H9 (cell line): ENCODE results near the gene TRMT1. TPM values are rescaled to one million over a fixed set of nuclear protein-coding genes. Genes with fewer than 3 reads are reported as not detected.

Experiments used
- DNase-seq: peaks from one replicate; pipeline ENCODE4 v3.0.0-alpha.2; 2017
- H2AFZ ChIP-seq: one replicate; pipeline ENCODE4 v1.6.1; 2013; ENCODE audit warnings: mild to moderate bottlenecking, low read length, control low read depth, moderate library complexity
- H2AK5ac ChIP-seq: 2 replicates; pipeline ENCODE4 v1.6.1; 2013; ENCODE audit warnings: low read length, control low read depth, mixed read lengths; ENCODE audit not compliant: insufficient read length
- H2BK120ac ChIP-seq: one replicate; pipeline ENCODE4 v1.6.1; 2013; ENCODE audit warnings: low read depth, mild to moderate bottlenecking, low read length, control low read depth, inconsistent platforms; ENCODE audit not compliant: poor library complexity, severe bottlenecking
- H2BK12ac ChIP-seq: 2 replicates; pipeline ENCODE4 v1.6.1; 2013; ENCODE audit warnings: low read length, control low read depth, mixed read lengths, low read depth; ENCODE audit not compliant: insufficient read length
- H2BK15ac ChIP-seq: 2 replicates; pipeline ENCODE4 v1.6.1; 2013; ENCODE audit warnings: low read depth, low read length, control low read depth
- H2BK20ac ChIP-seq: one replicate; pipeline ENCODE4 v1.6.1; 2013; ENCODE audit warnings: low read depth, mild to moderate bottlenecking, low read length, control low read depth, inconsistent platforms; ENCODE audit not compliant: poor library complexity, severe bottlenecking
- H2BK5ac ChIP-seq: 2 replicates; pipeline ENCODE4 v1.6.1; 2013; ENCODE audit warnings: low read length, control low read depth, mixed read lengths; ENCODE audit not compliant: insufficient read length
- H3K14ac ChIP-seq: 2 replicates; pipeline ENCODE4 v1.6.1; 2013; ENCODE audit warnings: low read length, control low read depth; ENCODE audit not compliant: insufficient read depth
- H3K18ac ChIP-seq: 2 replicates; pipeline ENCODE4 v1.6.1; 2013; ENCODE audit warnings: low read depth, mild to moderate bottlenecking, mixed read lengths, low read length, control low read depth; ENCODE audit not compliant: insufficient read length
- H3K23ac ChIP-seq: 2 replicates; pipeline ENCODE4 v1.6.1; 2013; ENCODE audit warnings: low read length, control low read depth, mixed read lengths, low read depth; ENCODE audit not compliant: insufficient read length
- H3K23me2 ChIP-seq: 2 replicates; pipeline ENCODE4 v1.6.1; 2013; ENCODE audit warnings: low read depth, mild to moderate bottlenecking, mixed read lengths, low read length, control low read depth; ENCODE audit not compliant: insufficient read length, poor library complexity, severe bottlenecking
- H3K27ac ChIP-seq: 2 replicates; pipeline ENCODE4 v1.5.1; 2013; ENCODE audit warnings: low read length, control low read depth, mixed read lengths, low read depth; ENCODE audit not compliant: insufficient read length
- H3K27me3 ChIP-seq: 2 replicates; pipeline ENCODE4 v1.6.1; 2013; ENCODE audit warnings: low read length, control low read depth, inconsistent platforms; ENCODE audit not compliant: insufficient read depth
- H3K4ac ChIP-seq: 2 replicates; pipeline ENCODE4 v1.6.1; 2013; ENCODE audit warnings: low read depth, mild to moderate bottlenecking, control low read depth, inconsistent platforms, low read length, moderate library complexity
- H3K4me1 ChIP-seq: 2 replicates; pipeline ENCODE4 v1.6.1; 2013; ENCODE audit warnings: low read length, control low read depth, inconsistent platforms; ENCODE audit not compliant: insufficient read depth
- H3K4me2 ChIP-seq: 2 replicates; pipeline ENCODE4 v1.6.1; 2013; ENCODE audit warnings: low read length, control low read depth, mixed read lengths; ENCODE audit not compliant: insufficient read length, insufficient read depth
- H3K56ac ChIP-seq: 2 replicates; pipeline ENCODE4 v1.6.1; 2013; ENCODE audit warnings: low read depth, mild to moderate bottlenecking, mixed read lengths, low read length, control low read depth; ENCODE audit not compliant: insufficient read length
- H3K79me1 ChIP-seq: 2 replicates; pipeline ENCODE4 v1.6.1; 2013; ENCODE audit warnings: low read depth, mild to moderate bottlenecking, moderate library complexity, low read length, control low read depth, inconsistent platforms; ENCODE audit not compliant: insufficient read depth, poor library complexity, severe bottlenecking
- H3K79me2 ChIP-seq: 2 replicates; pipeline ENCODE4 v1.6.1; 2013; ENCODE audit warnings: low read length, control low read depth, inconsistent platforms; ENCODE audit not compliant: insufficient read depth
- H3K9ac ChIP-seq: 2 replicates; pipeline ENCODE4 v1.6.1; 2013; ENCODE audit warnings: low read length, control low read depth, mixed read lengths; ENCODE audit not compliant: insufficient read length; ENCODE audit errors: extremely low read depth
- H3K9me3 ChIP-seq: one replicate; pipeline ENCODE4 v1.6.1; 2013; ENCODE audit warnings: low read depth, low read length, inconsistent platforms; ENCODE audit not compliant: control insufficient read depth
- H3T11ph ChIP-seq: one replicate; pipeline ENCODE4 v1.6.1; 2013; ENCODE audit warnings: mild to moderate bottlenecking, low read length, control low read depth, inconsistent platforms
- H4K20me1 ChIP-seq: one replicate; pipeline ENCODE4 v1.6.1; 2013; ENCODE audit not compliant: control insufficient read depth, insufficient read length, insufficient read depth
- H4K5ac ChIP-seq: 2 replicates; pipeline ENCODE4 v1.6.1; 2013; ENCODE audit warnings: low read depth, mild to moderate bottlenecking, mixed read lengths, low read length, control low read depth; ENCODE audit not compliant: insufficient read length
- H4K8ac ChIP-seq: replicated peaks from 2 replicates; pipeline ENCODE4 v1.6.1; 2013; ENCODE audit warnings: low read length, control low read depth, mixed read lengths, low read depth; ENCODE audit not compliant: insufficient read length
- H4K91ac ChIP-seq: 2 replicates; pipeline ENCODE4 v1.6.1; 2013; ENCODE audit warnings: low read depth, mild to moderate bottlenecking, moderate library complexity, mixed read lengths, low read length, control low read depth; ENCODE audit not compliant: insufficient read length
- H3K27ac Mint-ChIP-seq, 3 experiments: 2 replicates in 2 of 3; 3 replicates in 1 of 3; pipeline ENCODE4 v1.8.0; 2020 to 2021; ENCODE audit warnings: mixed read lengths in 3 of 3, mild to moderate bottlenecking in 1 of 3, moderate library complexity in 1 of 3
- H3K27me3 Mint-ChIP-seq: 2 replicates; pipeline ENCODE4 v1.8.0; 2021; ENCODE audit warnings: low read depth, mild to moderate bottlenecking, moderate library complexity, mixed read lengths
- H3K36me3 Mint-ChIP-seq, 3 experiments: 2 replicates in 2 of 3; 3 replicates in 1 of 3; pipeline ENCODE4 v1.8.0; 2020 to 2021; ENCODE audit warnings: low read depth in 3 of 3, mixed read lengths in 3 of 3; ENCODE audit not compliant: insufficient read depth in 1 of 3
- H3K4me1 Mint-ChIP-seq, 2 experiments: 2 replicates each; pipeline ENCODE4 v1.8.0; 2020; ENCODE audit warnings: mixed read lengths in 2 of 2
- H3K4me3 Mint-ChIP-seq, 2 experiments: 2 replicates in 1 of 2; 3 replicates in 1 of 2; pipeline ENCODE4 v1.8.0; 2020 to 2021; ENCODE audit warnings: mild to moderate bottlenecking in 2 of 2, mixed read lengths in 2 of 2, moderate library complexity in 1 of 2
- H3K9me3 Mint-ChIP-seq, 2 experiments: 2 replicates in 1 of 2; 3 replicates in 1 of 2; pipeline ENCODE4 v1.8.0; 2020; ENCODE audit warnings: mild to moderate bottlenecking in 2 of 2, mixed read lengths in 2 of 2, moderate library complexity in 1 of 2
- WGBS: extraction: QIAGEN DNeasy Blood & Tissue Kit; methylation state at CpG from one replicate; pipeline ENCODE4 v1.1.7; 2013; ENCODE audit warnings: missing lambda C conversion rate, low lambda C conversion rate, mixed read lengths; ENCODE audit not compliant: insufficient read length; ENCODE audit errors: extremely low coverage; 5-methylcytosine and 5-hydroxymethylcytosine counted together
- total RNA-seq: library from RNA; stranded (reverse); gene quantifications from 2 replicates; pipeline ENCODE4 v1.2.1, GENCODE V29; 2021
- TF ChIP-seq, protein P1 (sequence below): fragments of 200-600 bp; sonication (generic); conservative IDR thresholded peaks from 3 replicates; pipeline ENCODE4 v1.8.0; 2021; ENCODE audit warnings: antibody characterized with exemption, mild to moderate bottlenecking

Gene TRMT1
- total RNA-seq, 1 experiment from 2014 or later: 95.7 TPM

DNA sequence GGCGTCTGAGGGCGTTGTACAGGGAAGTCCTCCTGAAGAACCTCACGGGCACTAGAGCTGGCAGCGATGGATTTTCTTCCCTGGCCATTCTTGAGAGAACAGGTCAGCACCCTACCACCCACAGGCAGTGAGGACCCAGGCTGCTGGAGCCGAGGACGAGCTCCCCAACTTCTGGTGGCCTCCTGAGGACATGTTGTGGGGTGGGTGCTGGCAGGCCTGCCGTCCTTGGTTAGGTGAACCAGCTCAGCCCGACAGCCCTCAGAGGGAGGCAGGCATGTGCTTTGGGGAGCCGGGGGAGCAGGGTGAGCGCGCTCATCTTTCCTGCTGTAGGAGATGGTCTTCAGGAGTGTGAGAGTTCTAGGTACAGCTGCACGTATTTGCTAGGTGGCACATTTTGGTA, 29.2 kb downstream of the TRMT1 start:
- Histone ChIP-seq H2AK5ac (no peak overlapping the region), H3K27me3 (no peaks in the 10 kb centered on the region; the same call in 1 of the 2 replicates), H2BK12ac (no peak overlapping the region), H3K56ac (no peak overlapping the region), H4K8ac (no peak overlapping the region), H3K9ac (no peak overlapping the region), H3K4me2 (no peak overlapping the region), H2BK5ac (no peak overlapping the region), H3K18ac (no peak overlapping the region), H3T11ph (no peak overlapping the region), H4K5ac (no peak overlapping the region), H2AFZ (no peak overlapping the region), H3K4ac (no peak overlapping the region), H3K9me3 (no peaks in the 10 kb centered on the region), H3K14ac (no peak overlapping the region), H3K79me1 (no peaks in the 10 kb centered on the region), H4K20me1 (no peaks in the 10 kb centered on the region), H2BK15ac (no peak overlapping the region), H3K4me1 (peaks cover 5% of the 10 kb centered on the region; the same call in 1 of the 2 replicates), H3K23ac (no peak overlapping the region), H2BK20ac (no peak overlapping the region), H4K91ac (no peak overlapping the region), H3K79me2 (no peaks in the 10 kb centered on the region), H3K23me2 (peaks cover 2% of the 10 kb centered on the region), H2BK120ac (no peak overlapping the region), H3K27ac (no peak overlapping the region)
- DNase-seq: no peak
- no peak overlapping the region; a peak in 1 of 5 replicates for H3K4me3 Mint-ChIP-seq
- H3K36me3 Mint-ChIP-seq: no peaks in the 10 kb centered on the region
- H3K27me3 Mint-ChIP-seq: peaks cover 58% of the 10 kb centered on the region
- WGBS: no CpG with 5 or more reads among the region's 12 CpGs
- no peaks in the 10 kb centered on the region for H3K9me3 Mint-ChIP-seq
- H3K4me1 Mint-ChIP-seq: peaks cover 20 to 44% of the 10 kb centered on the region in 2 experiments
- no peak overlapping the region for H3K27ac Mint-ChIP-seq
- TF ChIP-seq, protein P1, sequence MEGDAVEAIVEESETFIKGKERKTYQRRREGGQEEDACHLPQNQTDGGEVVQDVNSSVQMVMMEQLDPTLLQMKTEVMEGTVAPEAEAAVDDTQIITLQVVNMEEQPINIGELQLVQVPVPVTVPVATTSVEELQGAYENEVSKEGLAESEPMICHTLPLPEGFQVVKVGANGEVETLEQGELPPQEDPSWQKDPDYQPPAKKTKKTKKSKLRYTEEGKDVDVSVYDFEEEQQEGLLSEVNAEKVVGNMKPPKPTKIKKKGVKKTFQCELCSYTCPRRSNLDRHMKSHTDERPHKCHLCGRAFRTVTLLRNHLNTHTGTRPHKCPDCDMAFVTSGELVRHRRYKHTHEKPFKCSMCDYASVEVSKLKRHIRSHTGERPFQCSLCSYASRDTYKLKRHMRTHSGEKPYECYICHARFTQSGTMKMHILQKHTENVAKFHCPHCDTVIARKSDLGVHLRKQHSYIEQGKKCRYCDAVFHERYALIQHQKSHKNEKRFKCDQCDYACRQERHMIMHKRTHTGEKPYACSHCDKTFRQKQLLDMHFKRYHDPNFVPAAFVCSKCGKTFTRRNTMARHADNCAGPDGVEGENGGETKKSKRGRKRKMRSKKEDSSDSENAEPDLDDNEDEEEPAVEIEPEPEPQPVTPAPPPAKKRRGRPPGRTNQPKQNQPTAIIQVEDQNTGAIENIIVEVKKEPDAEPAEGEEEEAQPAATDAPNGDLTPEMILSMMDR: no peak
